ENCODE data around the gene VSTM2B.

- TF ChIP-seq, protein P1, sequence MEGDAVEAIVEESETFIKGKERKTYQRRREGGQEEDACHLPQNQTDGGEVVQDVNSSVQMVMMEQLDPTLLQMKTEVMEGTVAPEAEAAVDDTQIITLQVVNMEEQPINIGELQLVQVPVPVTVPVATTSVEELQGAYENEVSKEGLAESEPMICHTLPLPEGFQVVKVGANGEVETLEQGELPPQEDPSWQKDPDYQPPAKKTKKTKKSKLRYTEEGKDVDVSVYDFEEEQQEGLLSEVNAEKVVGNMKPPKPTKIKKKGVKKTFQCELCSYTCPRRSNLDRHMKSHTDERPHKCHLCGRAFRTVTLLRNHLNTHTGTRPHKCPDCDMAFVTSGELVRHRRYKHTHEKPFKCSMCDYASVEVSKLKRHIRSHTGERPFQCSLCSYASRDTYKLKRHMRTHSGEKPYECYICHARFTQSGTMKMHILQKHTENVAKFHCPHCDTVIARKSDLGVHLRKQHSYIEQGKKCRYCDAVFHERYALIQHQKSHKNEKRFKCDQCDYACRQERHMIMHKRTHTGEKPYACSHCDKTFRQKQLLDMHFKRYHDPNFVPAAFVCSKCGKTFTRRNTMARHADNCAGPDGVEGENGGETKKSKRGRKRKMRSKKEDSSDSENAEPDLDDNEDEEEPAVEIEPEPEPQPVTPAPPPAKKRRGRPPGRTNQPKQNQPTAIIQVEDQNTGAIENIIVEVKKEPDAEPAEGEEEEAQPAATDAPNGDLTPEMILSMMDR (conservative IDR thresholded peaks at IDR 0.05; ENCODE audit: low read depth, low read length) = no peak
- no peak for TF ChIP-seq EZH2 (IDR thresholded peaks at IDR 0.05; ENCODE audit: borderline replicate concordance, low read depth, low read length, poor library complexity, severe bottlenecking)
Measured at GRCh38 chr19:29501816-29502580, 23.8 kb upstream of the VSTM2B start.
